Activated naive CD4-positive, alpha-beta T cell treated with anti-CD3 and anti-CD28 coated beads, Interleukin-2, amount 50 U/mL, for 16 hours (primary cell): ENCODE data around the gene POU3F2.
A peak's percentile ranks its signal among the peaks of the same experiment; 100 is the strongest.

Experiments
- DNase-seq: peaks from one replicate; pipeline ENCODE4 v3.0.0-alpha.2; 2020

The POU3F2 gene

DNA sequence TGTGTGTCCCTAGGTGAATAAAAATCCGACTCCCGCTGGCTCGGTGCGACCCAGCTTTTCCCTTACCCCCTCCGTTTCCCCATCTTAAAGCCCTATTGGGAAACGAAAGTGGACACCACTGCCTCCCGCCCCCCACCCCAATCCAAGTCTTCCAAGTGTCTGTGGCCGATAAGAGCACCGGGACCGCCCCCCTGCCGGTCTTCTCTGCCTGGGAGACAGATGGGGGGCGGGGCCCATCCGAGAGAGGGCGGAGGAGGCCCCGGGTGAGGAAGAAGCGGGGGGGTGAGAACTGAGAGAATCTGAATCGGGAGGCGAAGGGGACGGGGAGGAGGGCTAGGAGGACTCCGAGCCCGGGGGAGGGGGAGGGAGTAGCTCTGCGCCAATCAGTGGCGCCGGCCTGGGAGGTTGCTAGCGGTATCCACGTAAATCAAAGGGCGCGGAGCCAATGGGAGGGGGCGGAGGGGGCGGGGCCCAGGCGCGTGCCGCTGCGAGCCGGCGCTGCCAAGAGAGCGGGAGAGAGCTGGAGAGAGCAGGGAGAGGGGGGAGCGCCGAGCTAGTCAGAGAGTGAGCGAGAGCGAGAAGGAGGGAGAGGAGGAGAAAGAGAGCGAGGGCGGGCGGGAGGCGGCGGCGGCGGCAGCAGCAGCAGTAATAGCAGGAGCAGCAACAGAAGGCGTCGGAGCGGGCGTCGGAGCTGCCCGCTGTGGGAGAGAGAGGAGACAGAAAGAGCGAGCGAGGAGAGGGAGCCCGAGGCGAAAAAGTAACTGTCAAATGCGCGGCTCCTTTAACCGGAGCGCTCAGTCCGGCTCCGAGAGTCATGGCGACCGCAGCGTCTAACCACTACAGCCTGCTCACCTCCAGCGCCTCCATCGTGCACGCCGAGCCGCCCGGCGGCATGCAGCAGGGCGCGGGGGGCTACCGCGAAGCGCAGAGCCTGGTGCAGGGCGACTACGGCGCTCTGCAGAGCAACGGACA, at the start of gene POU3F2:
Gene POU3F2, plus strand, starts transcription at position 515 of the 972 bp plus-strand sequence. Its CDS starts 300 bp downstream, at position 815.
- peak; percentile 72 for DNase-seq

DNA sequence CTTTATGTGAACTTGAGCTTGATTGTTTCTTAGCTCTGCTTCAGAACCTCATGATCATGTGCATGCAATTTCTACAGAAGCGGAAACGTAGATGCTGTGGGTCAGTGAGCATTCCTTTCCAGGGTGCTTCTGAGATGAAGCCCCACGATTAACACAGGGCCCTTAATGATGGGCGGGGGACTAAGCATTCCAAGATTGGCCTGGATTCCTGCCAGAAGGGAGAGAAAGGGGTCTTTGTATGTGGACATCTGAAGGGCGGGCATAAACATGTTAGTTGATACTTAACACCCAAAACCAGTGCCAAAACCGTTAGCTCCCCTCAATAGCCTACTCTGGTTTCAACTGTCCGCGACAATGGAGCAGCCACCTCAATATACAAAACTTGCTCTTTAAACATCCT, 46.9 kb upstream of the POU3F2 start:
- no peak for DNase-seq

DNA sequence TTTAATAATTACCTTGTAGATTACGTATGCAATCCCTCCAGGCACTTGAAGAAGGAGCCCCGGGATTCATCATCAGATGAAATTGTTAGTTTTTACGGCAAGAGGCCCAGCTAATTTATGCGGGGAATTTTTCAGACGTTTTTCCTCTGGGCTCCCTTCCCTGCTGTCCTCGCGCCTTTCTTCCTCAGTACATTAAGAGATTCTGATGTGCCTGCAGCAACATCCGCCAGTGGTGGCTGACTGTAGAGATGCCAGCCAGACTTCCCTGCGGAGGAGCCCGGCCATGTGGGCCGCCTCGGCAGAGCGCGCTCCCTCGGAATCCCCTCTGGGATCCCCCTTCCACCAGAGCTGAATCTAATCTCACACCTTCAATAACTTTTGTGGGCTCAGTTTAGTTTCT, 46.4 kb upstream of the POU3F2 start:
- DNase-seq, result no peak

DNA sequence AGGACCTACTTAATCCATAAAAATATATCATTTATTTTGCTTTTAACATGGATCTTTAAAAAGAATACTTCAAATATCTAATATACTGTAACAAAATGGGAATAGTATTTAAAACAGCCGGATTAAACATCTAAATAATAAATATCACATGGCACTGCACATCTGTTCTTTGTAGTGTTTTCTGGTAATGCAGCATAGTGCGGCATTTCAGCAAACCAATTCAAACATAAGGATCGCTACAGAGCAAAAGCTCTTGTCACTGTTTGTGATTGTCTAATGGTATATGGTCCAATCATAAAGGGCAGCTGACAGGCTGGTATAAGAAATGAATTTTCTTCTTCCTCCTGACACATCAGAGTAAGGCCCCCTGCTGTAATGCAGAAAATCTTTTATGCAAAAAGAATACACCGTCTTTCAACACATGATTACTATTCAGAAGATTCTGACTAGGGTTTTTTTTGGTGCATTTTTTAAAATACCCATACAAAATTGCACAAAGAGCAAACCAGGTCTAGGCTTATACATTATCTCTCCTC, 40.0 kb upstream of the POU3F2 start:
- no peak for DNase-seq

DNA sequence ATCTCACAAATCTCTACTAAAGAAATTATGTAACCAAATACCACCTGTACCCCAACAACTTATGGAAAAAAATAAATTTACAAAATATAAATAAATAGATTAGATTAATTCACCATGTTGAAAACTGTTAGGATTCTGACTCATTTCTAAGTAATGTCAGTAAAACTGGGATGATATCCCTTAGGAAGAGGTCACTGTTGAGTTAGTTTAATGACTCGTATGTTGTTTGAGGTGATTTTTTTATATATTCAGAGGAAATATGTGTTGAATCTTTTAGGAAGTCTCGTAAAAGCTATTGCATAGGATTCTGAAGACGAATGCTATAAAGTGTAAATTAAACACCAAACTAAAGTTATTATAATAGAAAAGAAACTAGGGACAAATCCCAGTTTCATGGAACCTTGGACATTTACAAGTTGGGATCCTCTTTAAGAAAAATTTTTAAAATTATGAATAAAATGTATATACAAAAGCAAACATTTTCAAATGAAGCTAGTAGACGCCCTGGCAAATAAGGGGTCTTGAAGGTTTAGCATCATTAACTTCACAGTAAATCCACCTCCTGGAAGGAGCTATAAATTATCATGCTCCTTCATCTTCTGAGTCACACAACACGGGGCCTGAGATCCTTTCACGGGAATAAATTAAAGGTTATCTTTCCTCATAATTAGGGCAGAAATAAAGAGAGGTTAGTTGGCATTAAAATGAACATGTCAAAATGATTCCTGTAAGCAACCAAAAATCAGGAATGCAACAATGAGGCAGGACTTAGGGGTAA, 37.0 kb upstream of the POU3F2 start:
- no peak for DNase-seq

DNA sequence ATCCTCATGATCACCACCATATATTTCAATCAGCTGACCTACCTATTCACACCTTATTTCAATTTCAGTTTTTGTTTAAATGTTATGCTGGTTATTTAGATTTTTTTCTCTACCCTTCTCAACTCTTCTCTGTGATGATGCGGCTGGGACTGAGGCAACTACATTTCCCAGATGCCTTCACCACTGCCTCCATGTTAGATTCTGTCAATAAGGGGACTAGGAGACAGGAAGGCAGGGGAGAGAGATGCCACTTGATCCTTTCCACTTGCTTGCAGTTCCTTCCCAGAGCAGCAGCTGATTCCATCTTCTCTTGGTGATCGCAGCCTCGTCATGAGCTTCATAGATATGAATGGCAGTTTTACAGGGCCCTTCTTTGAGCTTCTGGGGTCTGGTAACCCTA, 33.5 kb upstream of the POU3F2 start:
- DNase-seq, result no peak

DNA sequence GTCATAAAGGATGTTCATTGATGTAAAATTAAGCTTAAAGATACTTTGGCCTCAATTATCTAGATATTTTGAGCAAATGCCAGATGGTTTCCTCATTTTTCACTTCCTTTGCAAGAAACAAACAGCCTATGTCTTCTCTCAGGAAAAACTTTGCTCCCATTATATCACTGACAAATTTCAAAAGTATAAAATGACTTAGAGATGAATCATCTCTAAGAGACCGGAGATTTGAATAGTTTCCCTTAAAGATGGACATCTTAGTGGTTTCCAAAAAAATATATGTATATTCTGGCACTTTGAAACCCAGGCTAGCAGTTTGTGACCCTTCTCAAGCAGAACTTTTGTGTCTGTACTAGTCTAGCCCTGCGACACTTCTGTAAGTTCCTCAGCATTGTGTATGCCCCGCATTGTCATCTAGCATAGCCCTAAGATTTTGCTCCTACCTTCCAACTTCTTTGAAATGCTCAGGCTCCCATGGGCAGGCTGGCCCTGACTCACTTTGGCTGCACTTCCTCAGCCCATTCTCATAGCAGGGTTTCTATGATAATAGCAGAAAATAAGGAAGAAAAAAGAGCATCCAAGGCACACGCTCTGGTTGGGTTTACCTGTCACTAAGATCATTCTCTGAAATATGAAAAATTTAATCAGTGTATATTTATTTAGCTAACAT, 25.7 kb upstream of the POU3F2 start:
- DNase-seq, result no peak

DNA sequence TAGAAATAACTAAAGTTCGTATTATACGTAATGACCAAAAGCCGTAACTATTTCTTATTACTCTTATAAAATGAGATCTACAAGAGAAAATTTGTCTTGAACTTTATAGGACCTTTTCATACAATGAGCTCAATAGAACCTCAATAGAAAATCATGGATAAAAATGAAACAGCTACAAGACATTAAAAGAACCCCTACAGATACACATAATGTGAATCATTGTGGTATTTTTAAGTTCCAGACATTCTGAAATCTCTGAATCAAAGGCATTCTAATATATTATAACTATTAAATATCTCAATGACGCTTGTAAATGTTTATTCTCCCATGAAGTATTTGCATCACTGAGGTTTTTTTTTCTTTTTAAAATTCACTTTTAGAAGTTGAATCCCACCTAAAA, 22.2 kb upstream of the POU3F2 start:
- DNase-seq, result no peak

DNA sequence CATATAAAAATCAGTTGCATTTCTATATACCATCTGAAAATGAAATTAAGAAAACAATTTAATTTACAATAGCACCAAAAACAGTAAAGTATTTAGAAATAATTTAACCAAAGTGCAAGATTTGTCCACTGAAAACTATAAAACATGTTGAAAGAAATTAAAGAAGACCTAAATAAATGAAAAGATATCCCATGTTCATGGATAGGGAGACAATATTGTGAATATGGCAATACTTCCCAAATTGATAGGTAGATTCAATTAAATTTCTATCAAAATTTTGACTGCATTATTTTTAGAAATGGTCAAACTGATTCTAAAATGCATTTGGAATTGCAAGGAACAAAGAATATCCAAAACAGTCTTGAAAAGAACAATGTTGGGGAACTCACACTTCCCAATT, 17.6 kb upstream of the POU3F2 start:
- no peak for DNase-seq

DNA sequence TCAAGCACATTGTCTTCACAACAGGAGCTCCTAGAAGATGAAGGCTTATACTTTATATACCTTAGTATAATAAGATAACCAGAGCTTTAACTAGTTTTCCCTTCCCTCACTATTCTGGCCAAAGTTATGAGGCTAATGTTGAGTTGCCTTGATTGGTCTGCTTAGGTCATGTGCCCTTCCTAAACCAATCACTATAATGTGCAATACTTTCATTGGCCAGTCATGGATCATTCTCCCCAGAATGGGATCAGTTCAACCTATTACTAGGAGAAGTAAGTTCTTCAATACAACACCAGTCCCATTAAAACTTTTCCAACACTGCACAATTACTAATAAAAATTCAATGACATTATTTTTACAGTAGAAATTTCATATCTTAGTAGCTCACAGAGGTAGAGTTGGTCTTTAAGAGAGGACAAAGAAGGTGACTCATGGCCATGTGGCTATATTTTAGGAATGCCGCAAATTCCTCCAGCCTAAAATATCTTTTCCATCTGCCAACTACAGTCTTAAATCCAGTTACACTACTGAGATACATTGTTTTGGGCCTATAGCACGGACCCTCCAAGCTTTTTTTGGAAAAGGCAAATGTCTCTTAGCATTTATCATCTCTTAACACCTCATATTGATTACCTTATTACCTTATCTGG, 12.5 kb upstream of the POU3F2 start:
- DNase-seq, result no peak

DNA sequence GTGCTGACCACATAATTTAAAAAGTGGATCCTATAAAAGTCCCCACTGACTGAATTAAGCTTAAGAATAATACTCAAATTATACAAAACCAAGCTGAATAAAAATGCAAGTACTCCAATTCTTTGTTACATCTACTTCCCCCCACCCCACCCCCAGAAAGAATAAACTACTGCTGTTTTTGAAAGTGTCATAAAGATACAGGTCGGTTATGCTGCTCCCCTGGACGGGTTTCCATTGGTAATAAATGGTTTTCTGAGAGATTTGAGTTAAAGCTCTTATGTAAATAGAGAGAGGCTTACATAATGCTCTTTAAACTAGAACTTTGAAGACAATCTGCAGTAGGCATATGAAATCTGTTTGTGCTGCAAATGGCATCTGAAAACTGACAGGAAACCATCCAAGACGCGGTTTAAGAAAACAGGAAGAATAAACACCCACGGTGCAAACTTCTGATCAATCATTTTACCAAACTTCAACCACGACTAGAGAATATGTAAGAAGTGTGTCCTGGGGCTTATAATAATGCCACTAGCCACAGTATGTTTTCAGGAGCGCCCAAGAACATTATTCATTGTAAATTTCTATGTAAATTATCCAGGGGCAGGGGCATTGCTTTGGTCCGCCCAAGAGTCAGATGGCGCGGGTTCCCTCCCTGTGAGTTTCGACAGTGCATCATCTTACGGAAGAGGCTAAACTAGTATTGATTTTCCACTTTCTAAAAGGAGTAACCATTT, 10.8 kb upstream of the POU3F2 start:
- no peak for DNase-seq

DNA sequence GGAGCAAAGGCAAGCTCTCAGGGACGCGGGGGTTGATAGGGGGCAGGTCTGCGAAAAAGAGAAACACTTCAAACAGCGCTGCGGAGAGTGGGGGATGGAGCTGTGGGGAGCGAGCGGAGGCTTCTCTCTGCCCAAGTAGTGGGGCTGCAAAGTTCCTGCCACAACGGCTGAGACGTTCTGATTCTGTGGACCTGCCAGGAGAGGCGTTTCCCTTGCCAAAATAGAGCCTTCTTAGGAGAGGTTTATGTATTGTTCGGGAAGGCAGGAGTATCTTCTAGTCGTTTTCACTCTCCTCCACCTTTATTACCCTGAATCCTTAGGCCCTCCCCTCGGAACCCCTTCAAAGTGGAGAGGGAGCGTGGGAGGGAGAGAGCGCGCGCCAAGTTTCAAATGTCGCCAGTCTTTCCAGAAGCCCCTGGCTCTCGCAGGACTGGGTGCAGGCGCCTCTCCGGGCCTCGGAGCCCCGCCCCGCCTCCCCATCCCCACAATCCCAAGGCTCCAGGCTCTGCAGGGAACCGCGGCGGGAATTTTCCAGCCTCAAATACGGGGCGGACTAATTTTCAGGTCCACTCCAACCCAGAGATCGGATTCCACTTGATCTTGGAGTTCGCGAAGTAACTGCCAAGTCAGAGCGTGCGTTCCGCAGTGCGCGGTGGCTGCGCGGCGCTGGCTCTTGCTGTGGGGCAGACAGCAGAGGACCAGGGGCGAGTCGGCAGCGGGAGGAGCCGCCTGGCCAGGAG, 10.0 kb upstream of the POU3F2 start:
- no peak for DNase-seq

DNA sequence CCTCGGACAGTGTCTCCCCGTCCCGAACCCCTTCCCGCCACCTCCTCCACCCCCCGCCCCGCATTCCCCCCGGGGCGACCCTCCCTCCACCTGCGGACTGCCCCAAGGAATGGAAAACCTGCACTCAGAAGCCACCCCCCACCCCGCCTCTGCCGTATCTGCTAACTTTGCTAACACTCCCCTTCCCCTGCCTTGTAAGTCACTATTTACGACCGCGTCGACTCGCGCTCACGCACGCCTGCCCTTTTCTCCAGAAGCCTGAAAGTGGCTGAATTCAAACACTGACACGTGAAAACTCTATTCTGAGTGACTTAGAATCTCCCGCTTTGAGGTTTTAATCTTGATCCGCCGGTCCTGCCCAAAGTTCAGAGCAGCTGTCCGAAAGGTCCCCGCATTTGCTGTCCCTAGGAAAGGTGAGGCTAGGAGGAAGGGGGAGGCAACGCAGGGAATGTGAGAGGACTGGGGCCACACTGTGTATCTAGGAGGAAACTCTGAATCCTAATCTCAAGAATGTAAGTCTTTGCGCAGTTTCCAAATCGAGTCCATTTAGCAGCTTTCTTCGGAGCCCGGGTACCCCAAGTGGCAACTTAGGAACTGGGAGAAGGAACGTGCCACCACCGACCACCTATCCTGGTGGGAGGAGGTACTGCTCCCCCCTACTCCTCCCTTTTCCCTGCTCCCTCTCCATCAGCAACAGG, 9.3 kb upstream of the POU3F2 start:
- no peak for DNase-seq

DNA sequence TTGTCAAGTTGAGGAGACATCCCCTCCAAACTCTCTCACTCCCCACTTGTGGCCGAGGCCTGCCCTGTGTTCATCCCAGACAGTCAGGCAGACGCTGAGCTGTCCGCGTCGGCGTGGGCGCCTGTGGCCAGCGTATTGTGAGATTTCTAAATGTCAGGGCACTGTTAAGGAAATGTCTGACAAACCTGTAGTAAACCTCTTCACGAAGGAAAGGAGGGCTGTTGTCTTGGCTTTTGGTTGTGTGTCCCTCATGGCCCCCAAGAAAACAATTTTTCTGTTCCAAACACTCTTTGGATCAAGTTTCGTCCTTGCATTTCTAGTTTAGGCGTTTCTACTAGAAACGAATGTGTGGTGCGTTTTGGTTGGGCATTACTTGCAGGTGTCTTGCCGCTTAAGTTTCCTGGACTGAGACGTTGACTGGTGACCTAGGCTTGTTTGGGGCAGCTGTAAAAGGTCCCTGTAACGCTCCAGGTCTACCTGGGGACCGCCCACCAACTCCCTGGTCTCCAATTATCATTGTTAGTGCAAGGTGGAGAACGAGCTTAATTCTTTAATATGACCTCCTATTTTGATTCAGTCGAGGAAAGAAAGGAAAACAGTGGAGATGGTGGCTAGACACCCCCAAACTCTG, 8.7 kb upstream of the POU3F2 start:
- DNase-seq, result no peak

DNA sequence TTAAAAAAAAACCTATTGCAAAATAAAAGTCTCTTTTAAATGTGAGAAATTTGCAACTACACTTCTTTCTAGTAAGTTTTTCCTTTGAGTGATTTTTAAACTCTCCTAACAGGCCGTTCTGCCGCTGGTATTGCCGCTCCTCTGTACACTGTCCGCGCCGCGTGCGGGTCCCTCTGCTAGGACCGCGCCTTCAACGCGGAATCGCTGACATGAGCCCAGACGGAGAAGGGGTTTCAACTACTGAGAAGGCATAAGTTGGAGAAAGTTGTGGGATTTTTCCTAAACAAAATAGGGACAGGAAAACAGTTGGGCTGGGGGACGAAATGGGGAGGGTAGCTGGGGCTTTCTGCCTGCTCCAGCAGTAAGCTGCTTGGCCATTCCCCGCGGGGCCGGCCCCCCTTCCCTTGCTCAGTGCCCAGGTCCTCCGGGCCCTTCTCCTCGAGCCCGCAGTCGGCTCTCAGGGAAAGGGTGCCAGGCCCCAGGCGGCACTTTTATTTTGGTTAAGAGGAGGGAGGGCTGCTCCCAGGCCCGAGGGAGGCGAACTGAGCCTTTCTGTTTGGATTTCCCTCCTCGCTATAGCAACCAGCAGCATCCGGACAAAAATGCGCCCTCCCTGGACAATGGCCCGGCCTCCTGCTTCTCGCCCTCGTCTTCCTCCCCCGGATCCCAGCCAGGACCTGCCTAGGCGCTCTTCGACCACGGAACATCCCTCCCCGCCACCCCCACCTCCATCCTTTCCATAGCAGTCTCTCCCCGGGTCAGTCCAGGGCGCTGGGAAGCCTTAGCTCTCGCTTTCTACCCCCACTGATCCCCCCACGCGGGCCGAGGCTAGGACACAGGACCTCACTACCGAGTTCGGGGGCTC, 6.8 kb upstream of the POU3F2 start:
- no peak for DNase-seq

DNA sequence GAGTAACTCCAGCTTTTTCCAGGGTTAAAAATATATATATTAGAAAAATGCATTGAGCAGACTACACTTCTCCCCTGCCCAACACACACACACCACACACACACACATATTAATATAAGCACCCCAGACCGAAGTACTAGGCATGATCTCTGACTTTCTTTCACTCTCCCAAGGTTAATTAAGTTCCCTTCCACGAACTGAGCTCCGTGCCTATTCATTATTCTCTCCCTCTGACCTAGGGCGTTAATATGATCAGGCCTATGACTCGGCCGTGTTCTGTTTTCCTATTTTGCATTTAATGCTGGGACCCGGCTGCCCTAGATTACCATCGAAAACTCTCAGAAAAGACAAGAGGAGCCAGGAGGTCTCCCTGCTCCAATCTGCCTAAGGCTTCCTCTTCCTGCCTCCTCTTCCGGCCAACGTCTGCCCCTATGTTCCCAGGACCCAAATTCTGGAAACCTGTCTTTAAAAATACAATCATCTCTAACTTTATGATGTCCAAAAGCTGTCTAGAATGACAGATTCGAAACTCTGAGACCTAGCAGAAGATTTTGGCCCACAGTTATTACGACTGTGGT, 6.1 kb upstream of the POU3F2 start:
- DNase-seq, result no peak

DNA sequence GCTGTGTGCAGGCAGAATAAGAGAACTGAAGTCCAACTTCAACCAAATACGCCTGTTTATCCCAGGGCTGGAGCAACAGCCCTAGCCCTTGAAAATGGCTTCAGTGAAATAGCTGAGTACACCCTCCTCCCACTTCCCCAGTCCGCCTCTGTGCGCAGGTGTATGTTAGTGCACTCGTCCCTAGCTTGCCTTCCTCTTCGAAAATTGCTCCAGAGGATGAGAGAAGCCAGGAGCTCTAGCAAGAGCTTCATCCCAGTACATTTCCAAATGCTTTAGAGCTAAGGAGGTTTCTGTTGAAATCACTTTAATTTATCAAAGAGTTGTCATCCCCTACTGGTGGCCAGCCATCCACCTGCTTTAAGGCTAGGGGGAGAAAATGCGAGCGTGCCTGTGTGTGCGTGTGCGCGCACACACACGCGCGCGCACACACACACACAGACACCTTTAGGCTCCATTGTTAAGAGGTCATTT, 5.4 kb upstream of the POU3F2 start:
- DNase-seq, result no peak

DNA sequence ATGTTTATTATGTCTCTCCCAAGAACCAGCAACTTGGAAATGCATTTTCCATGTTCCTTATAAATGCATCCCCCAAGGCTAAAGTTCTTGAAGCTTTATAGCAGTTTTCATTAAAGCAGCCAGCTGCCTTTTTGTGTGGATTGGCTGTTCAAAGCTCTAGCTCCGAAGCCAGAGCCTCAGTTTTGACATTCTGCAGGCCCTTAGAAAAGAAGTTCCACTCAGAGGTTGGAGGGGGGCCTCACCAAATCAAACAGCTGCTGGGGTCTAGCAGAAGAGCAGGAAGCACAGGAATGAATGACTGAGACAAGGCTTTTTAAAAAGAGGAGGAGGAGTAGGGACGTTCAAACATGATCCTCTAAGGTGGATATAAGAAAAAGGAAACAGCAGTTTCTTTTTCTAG, 4.2 kb upstream of the POU3F2 start:
- no peak for DNase-seq
